Measurements from ENCODE around the gene PCDHGC4.

GRCh38 chr5:141512390-141512910, 27.6 kb downstream of the PCDHGC4 start:
- TF ChIP-seq, protein P1, sequence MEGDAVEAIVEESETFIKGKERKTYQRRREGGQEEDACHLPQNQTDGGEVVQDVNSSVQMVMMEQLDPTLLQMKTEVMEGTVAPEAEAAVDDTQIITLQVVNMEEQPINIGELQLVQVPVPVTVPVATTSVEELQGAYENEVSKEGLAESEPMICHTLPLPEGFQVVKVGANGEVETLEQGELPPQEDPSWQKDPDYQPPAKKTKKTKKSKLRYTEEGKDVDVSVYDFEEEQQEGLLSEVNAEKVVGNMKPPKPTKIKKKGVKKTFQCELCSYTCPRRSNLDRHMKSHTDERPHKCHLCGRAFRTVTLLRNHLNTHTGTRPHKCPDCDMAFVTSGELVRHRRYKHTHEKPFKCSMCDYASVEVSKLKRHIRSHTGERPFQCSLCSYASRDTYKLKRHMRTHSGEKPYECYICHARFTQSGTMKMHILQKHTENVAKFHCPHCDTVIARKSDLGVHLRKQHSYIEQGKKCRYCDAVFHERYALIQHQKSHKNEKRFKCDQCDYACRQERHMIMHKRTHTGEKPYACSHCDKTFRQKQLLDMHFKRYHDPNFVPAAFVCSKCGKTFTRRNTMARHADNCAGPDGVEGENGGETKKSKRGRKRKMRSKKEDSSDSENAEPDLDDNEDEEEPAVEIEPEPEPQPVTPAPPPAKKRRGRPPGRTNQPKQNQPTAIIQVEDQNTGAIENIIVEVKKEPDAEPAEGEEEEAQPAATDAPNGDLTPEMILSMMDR (IDR thresholded peaks at IDR 0.05; ENCODE audit: low read length) = peak; percentile 88
- no peak for TF ChIP-seq EZH2phosphoT487 (IDR thresholded peaks at IDR 0.05; ENCODE audit: low read length)

All from MM.1S (cell line).